ENCODE results near the gene SCARB1.

SCARB1 gene

DNA sequence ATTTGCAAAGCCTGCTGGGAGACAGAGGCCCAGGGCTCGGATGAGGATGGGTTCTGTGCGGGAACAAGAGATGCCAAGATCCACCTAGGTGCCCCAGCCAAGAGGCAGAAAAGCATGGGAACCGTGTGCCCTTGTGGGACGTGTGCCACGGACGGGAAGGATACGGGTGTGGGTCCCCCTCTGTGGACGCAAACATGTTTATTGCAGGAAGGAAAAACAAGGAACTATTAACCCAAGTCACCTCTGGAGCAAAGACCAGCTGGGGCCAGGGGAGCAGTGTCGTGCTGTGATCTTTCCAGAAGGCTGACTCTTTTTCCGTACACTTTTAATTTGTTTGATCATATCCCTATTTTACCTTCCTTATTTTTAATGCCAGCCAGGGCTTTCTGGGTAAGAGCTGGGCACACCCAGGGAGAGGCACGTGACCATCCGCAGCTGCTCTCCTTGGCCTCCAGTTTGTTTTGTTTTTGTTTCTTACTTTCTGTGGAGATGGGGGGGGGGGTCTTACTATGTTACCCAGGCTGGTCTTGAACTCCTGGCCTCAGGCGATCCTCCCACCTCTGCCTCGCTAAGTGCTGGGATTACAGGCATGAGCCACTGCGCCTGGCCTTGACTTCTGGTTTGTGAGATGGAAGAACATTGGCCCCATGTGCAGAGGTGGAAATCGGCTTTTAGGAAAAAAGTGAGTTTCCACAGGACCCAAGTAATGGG, 20.7 kb downstream of the SCARB1 start:
- no peak for DNase-seq (ENCODE audit: low spot score)

DNA sequence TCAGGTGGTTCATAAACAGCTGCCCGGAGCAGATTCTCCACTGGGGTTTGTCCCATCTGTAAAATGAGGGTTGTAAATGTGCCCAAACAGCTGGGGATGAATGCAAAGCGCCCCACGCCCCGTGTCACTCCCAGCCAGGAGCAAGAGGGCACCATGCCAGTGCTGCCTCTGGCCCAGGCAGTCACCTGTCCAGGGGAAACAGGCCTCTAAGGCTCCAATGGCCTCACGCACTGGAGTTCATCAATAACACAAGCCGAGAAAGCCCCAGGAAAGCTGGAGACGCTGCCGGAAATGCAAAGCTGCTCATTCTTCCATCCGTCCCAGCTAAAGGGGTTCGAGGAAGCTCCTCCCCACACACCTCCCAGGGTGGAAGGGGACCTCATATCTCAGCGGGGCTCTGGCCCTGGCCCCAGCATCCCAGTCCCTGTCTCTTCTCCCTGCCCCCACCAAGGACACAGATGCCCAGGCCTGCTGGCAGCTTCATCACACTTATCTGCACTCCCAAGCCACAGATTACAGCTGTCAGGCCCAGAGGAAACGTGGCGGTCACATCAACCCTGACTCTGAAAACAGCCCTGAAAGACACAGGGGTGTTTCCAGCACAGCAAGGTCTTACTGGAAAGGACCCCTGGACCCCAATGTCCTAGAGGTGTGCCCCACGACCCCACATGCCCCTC, 21.5 kb downstream of the SCARB1 start:
- no peak for DNase-seq (ENCODE audit: low spot score)

DNA sequence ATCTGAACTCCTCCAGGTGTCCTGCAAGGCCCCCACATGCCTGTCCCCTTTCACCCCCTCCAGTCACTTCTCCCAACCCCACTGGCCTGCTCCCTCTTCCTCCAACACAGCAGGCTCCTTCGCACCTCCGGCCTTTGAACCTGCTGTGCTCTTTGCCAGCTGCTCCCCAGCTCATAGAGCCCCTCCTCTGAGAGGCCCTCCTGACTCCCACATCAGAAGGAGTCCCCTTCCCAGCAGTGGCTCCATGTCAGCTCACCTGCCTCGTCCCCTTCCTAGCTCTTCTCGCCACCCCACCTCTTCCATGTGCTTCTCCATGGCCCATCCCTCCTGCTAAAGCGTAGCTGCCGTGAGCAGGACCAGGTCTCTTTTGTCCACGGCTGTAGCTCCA, 22.1 kb downstream of the SCARB1 start:
- no peak for DNase-seq (ENCODE audit: low spot score)

DNA sequence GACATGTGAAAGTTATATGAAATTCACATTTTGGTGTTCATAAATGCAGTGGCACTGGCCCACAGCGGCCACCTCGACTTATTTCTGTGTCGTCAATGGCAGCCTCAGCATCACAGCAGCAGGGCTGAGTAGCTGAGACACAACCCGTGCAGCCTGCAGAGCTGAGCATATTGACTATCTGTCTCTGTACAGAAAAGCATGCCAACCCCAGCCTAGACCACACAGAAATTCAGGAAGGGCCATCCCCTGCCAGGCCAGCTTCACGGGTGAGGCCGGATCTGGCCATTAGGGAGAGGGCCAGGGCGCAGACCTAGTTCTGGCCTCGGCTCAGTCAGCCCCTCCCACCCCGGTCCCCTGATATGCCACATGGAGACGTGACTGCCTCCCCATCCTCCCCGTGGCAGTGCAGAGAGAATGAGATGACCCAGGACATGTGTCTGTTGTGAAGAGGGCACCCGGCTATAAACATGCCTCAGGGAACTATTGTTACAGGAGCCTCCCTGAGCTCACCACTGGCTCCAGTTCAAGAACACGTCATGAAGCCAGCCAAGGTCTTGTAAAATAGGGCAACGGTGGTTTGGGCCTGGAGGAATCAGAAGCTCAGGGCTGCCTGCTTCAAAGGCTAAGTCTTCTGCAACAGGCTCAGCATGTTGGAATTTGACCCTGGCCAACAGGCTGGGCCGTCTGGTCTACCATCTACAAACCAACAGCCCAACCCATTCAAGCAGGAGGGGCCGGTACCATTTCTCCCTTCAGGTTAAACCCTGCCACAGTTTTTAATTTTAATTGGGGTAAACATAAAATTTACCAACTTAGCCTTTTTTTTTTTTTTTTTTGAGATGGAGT, 25.5 kb downstream of the SCARB1 start:
- peak; percentile 42 for DNase-seq (ENCODE audit: low spot score)

GRCh38 chr12:124837249-124837897, 26.3 kb downstream of the SCARB1 start:
- DNase-seq (ENCODE audit: low spot score): no peak

GRCh38 chr12:124836759-124837158, 26.9 kb downstream of the SCARB1 start:
- DNase-seq (ENCODE audit: low spot score): no peak

GRCh38 chr12:124835656-124836410, 27.8 kb downstream of the SCARB1 start:
- DNase-seq (ENCODE audit: low spot score): no peak

GRCh38 chr12:124834822-124835221, 28.8 kb downstream of the SCARB1 start:
- no peak for DNase-seq (ENCODE audit: low spot score)

GRCh38 chr12:124833693-124834122, 30.0 kb downstream of the SCARB1 start:
- DNase-seq (ENCODE audit: low spot score): no peak

- no peak for DNase-seq (ENCODE audit: low spot score)
Observed at GRCh38 chr12:124832856-124833255, 30.8 kb downstream of the SCARB1 start.

DNA sequence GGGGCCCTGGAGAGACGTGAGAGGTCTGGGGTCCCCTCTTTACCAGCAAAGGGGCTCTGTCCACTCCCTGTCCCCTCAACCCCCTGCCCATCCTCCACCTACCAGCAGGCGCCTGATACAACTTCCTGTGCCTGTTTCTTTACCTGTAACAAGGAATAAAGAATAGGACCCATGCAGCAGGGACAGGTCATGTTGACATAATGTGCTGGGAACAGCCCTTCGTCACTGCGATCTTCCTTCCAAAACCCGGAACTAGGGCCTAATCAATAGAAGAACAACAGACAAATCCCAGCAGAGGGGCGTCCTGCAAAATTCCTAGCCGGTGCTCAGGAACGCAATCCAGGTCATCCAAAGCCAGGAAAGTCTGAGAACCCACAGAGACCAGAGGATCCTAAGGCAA, 32.1 kb downstream of the SCARB1 start:
- DNase-seq (ENCODE audit: low spot score): no peak

DNA sequence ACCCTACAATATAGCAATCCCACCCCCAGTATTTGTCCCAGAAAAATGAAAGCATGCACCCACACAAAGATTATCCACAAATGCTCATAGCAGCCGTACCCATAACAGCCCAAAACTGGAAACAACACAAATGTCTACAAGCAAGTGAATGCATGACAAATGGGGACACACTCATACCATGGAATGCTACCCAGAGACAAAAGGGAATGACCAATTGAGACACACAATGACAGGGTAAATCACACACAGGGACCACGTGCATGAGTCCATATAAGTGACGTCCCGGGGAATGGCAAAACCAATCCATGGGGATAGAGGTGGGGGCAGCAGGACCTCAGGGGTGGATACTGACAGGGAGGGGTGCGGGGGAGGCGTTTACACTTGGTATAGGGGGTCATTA, 33.4 kb downstream of the SCARB1 start:
- no peak for DNase-seq (ENCODE audit: low spot score)

- no peak for DNase-seq (ENCODE audit: low spot score)
Observed at GRCh38 chr12:124829708-124830304, 33.9 kb downstream of the SCARB1 start.

GRCh38 chr12:124829008-124829707, 34.5 kb downstream of the SCARB1 start:
- DNase-seq (ENCODE audit: low spot score): peak; percentile 75

DNA sequence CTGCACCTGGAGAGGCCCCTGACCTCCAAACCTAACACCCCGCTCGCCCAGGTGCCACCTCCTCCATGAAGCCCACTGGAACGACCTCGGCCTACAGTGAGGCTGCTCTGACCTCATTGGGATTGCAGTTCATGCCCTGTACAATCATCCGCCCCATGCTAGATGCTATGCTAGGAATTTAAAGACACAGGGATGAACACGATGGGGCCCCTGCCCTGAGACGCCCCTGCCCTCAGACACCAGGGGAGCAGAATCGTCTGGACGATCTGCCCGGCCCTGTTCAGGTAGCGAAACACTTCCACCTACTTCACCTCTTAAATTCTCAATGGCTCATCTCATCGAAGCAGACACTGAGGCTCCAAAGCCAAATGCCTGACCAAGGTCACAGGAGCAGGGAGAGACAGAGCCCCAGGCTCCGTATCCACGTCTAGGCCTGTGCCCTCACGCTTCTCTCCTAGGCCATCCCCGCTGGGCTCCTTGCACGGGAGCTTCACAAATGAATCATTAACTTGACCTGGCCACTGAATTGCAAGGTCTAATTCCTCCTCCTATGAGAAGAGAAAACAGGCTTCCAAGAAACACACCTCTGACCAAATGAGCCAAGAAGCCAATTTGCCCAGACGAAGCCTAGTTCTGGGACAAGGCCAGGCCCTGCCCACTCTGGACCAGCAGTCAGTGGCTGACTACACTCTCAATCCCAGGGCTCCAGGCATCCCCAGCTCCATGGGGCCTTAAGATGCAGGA, 35.2 kb downstream of the SCARB1 start:
- DNase-seq (ENCODE audit: low spot score): peak; percentile 43

- no peak for DNase-seq (ENCODE audit: low spot score)
Observed at GRCh38 chr12:124827588-124828184, 36.0 kb downstream of the SCARB1 start.

DNA sequence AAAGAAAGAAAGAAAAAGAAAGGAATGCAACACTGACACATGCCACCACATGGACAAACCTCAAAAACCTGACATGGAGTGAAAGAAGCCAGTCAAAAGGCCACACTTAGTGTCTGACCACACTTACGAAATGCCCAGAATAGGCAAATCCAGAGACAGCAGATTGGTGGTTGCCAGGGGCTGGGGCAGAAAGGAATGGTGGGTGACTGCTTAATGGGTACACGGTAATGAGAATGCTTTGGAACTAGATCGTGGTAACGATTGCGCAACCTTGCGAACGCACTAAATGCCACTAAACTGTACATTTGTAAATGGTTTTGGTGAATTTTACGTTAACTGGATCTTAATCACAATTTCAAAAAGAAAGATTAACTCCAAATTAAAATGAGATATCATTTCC, 39.5 kb downstream of the SCARB1 start:
- no peak for DNase-seq (ENCODE audit: low spot score)

DNA sequence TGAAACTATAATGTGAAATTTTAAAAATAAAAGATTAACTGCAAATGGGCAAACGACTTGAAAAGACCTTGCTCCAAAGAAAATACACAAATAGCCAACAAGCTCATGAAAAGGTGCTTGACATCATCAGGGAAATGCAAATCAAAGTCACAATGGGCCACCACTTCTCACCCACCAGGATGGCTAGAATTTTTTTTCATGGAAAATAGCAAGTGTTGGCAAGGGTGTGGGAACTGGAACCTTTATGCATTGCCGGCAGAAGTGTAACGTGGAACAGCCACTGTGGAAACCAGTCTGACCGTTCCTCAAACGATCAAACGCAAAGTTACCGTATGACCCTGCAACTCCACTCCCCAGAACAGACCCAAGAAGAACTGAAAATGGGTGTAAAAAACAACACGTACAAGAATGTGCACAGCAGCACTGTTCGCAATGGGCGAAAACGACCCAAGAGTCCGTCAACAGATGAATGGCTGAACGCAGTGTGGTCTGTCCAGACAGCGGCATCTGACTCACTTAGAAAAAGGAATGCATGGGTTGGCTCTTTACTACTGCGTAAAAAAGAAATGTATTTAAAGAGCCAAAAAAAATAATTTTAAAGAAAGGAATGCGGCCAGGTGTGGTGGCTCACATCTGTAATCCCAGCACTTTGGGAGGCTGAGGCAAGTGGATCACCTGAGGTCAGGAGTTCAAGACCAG, 40.2 kb downstream of the SCARB1 start:
- no peak for DNase-seq (ENCODE audit: low spot score)

All from SK-N-DZ (cell line).